Smooth muscle cell (in vitro differentiated cells): ENCODE data around the gene KRTAP10-11. TPM values are rescaled to one million over a fixed set of nuclear protein-coding genes. Genes with fewer than 3 reads are reported as not detected.

Experiments used
- DNase-seq: peaks from one replicate; lab custom pipeline; 2025; ENCODE audit not compliant: unreplicated experiment; lab: John Stamatoyannopoulos, UW
- H2AFZ ChIP-seq: fragments of 200-600 bp; sonication (generic); 2 replicates; pipeline ENCODE4 v1.6.0; 2016; ENCODE audit warnings: antibody characterized with exemption, low read depth, mild to moderate bottlenecking
- H3F3A ChIP-seq: fragments of 200-600 bp; sonication (generic); 2 replicates; pipeline ENCODE4 v1.6.0; 2017; ENCODE audit warnings: antibody characterized with exemption, low read depth
- H3K27ac ChIP-seq: fragments of 200-600 bp; sonication (generic); 2 replicates; pipeline ENCODE4 v1.5.1; 2016; ENCODE audit warnings: low read depth, mild to moderate bottlenecking
- H3K27me3 ChIP-seq: fragments of 200-600 bp; sonication (generic); 2 replicates; pipeline ENCODE4 v1.6.1; 2016; ENCODE audit warnings: low read depth, mild to moderate bottlenecking
- H3K36me3 ChIP-seq: fragments of 200-600 bp; sonication (generic); 2 replicates; pipeline ENCODE4 v1.5.1; 2016; ENCODE audit warnings: low read depth
- H3K4me1 ChIP-seq: fragments of 200-600 bp; sonication (generic); 2 replicates; pipeline ENCODE4 v1.5.1; 2016; ENCODE audit warnings: low read depth
- H3K4me2 ChIP-seq: fragments of 200-600 bp; sonication (generic); 2 replicates; pipeline ENCODE4 v1.6.0; 2016; ENCODE audit warnings: mild to moderate bottlenecking
- H3K4me3 ChIP-seq: fragments of 200-600 bp; sonication (generic); 2 replicates; pipeline ENCODE4 v1.5.1; 2016; ENCODE audit warnings: mild to moderate bottlenecking
- H3K79me2 ChIP-seq: fragments of 200-600 bp; sonication (generic); 2 replicates; pipeline ENCODE4 v1.6.0; 2016; ENCODE audit warnings: low read depth, mild to moderate bottlenecking
- H3K9ac ChIP-seq: fragments of 200-600 bp; sonication (generic); 2 replicates; pipeline ENCODE4 v1.6.0; 2016; ENCODE audit warnings: low read depth
- H3K9me3 ChIP-seq: fragments of 200-600 bp; sonication (generic); replicated peaks from 2 replicates; pipeline ENCODE4 v1.5.1; 2016; ENCODE audit warnings: low read depth
- H4K20me1 ChIP-seq: fragments of 200-600 bp; sonication (generic); 2 replicates; pipeline ENCODE4 v1.6.0; 2016; ENCODE audit warnings: low read depth
- WGBS: methylation state at CpG from one replicate; pipeline ENCODE4 v1.1.7; 2016; ENCODE audit warnings: low lambda C conversion rate; 5-methylcytosine and 5-hydroxymethylcytosine counted together
- polyA plus RNA-seq: library from polyadenylated mRNA; unstranded; fragments of >200 nt; fragmentation: Nextera tagmentation; extraction: Ambion mirVana; gene quantifications from 2 replicates; pipeline ENCODE4 v1.2.1, GENCODE V29; 2016
- total RNA-seq: library from RNA; depleted of rRNA; stranded (reverse); fragments of >200 nt; gene quantifications from 2 replicates; pipeline ENCODE4 v1.2.3, GENCODE V29; 2014
- TF ChIP-seq, protein P1 (sequence below): fragments of 200-600 bp; sonication (generic); IDR thresholded peaks from 2 replicates; pipeline ENCODE4 v1.5.1; 2017; ENCODE audit warnings: borderline replicate concordance, mild to moderate bottlenecking, antibody characterized with exemption; ENCODE audit not compliant: insufficient read depth, poor library complexity, severe bottlenecking

KRTAP10-11 gene
- total and polyA plus RNA-seq, 2 experiments from 2014 or later = not detected

- DNase-seq = no peak
- H3K4me1 ChIP-seq = no peaks in the 10 kb centered on the region
- no peak overlapping the region for H2AFZ ChIP-seq
- no peaks in the 10 kb centered on the region for H3F3A ChIP-seq
- no peaks in the 10 kb centered on the region for H3K9me3 ChIP-seq
- H3K4me3 ChIP-seq = no peak overlapping the region
- no peak overlapping the region for H3K27ac ChIP-seq
- TF ChIP-seq, protein P1, sequence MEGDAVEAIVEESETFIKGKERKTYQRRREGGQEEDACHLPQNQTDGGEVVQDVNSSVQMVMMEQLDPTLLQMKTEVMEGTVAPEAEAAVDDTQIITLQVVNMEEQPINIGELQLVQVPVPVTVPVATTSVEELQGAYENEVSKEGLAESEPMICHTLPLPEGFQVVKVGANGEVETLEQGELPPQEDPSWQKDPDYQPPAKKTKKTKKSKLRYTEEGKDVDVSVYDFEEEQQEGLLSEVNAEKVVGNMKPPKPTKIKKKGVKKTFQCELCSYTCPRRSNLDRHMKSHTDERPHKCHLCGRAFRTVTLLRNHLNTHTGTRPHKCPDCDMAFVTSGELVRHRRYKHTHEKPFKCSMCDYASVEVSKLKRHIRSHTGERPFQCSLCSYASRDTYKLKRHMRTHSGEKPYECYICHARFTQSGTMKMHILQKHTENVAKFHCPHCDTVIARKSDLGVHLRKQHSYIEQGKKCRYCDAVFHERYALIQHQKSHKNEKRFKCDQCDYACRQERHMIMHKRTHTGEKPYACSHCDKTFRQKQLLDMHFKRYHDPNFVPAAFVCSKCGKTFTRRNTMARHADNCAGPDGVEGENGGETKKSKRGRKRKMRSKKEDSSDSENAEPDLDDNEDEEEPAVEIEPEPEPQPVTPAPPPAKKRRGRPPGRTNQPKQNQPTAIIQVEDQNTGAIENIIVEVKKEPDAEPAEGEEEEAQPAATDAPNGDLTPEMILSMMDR = no peak
- H3K27me3 ChIP-seq = no peaks in the 10 kb centered on the region
- no peaks in the 10 kb centered on the region for H4K20me1 ChIP-seq
- no peaks in the 10 kb centered on the region for H3K36me3 ChIP-seq
- H3K9ac ChIP-seq = no peak overlapping the region
- 90% methylated on average over 3 of the region's 3 CpGs for WGBS
- H3K79me2 ChIP-seq = no peaks in the 10 kb centered on the region
- no peak overlapping the region for H3K4me2 ChIP-seq
Measured at GRCh38 chr21:44670642-44671432, 24.6 kb downstream of the KRTAP10-11 start.

- no peak for DNase-seq
- H3K4me2 ChIP-seq = no peak overlapping the region
- H3K9ac ChIP-seq = no peak overlapping the region
- no peaks in the 10 kb centered on the region for H3K9me3 ChIP-seq
- H3K79me2 ChIP-seq = no peaks in the 10 kb centered on the region
- no peaks in the 10 kb centered on the region for H3K36me3 ChIP-seq
- no peaks in the 10 kb centered on the region for H3K27me3 ChIP-seq
- no peak overlapping the region for H2AFZ ChIP-seq
- TF ChIP-seq, protein P1 = no peak
- H4K20me1 ChIP-seq = no peaks in the 10 kb centered on the region
- WGBS = 88% methylated on average over 1 of the region's 1 CpG
- no peak overlapping the region for H3K4me3 ChIP-seq
- no peaks in the 10 kb centered on the region for H3F3A ChIP-seq
- H3K27ac ChIP-seq = no peak overlapping the region
- H3K4me1 ChIP-seq = no peaks in the 10 kb centered on the region
Measured at GRCh38 chr21:44671911-44672310, 25.7 kb downstream of the KRTAP10-11 start.

DNA sequence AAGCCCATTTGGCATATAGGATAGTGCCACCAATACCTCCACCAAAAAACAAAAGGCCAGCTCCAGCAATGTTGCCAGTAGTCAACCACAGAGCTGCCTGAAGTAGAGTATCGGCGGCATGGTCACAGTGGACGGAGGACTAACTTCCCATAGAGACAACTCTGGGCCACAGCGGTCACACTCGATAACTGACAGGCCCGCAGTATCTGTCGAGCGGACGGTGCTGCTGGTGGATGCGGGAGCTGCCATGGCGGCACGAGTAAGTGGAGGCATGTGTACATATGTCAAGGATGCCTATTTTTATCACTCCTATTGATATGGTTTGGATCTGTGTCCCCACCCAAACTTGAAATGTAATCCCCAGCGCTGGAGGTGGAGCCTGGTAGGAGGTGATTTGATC is 31.7 kb downstream of the KRTAP10-11 start:
- H3K4me3 ChIP-seq = no peak overlapping the region
- H3K4me1 ChIP-seq = no peaks in the 10 kb centered on the region
- 96% methylated on average over 13 of the region's 13 CpGs for WGBS
- no peaks in the 10 kb centered on the region for H4K20me1 ChIP-seq
- H3K36me3 ChIP-seq = no peaks in the 10 kb centered on the region
- no peak overlapping the region for H3K4me2 ChIP-seq
- no peaks in the 10 kb centered on the region for H3F3A ChIP-seq
- no peak overlapping the region for H2AFZ ChIP-seq
- no peaks in the 10 kb centered on the region for H3K79me2 ChIP-seq
- no peaks in the 10 kb centered on the region for H3K9me3 ChIP-seq
- TF ChIP-seq, protein P1 = no peak
- no peak overlapping the region for H3K27ac ChIP-seq
- no peak for DNase-seq
- no peaks in the 10 kb centered on the region for H3K27me3 ChIP-seq
- H3K9ac ChIP-seq = no peak overlapping the region

GRCh38 chr21:44681152-44681551 is 34.9 kb downstream of the KRTAP10-11 start:
- Histone ChIP-seq H3K4me3 (no peak overlapping the region), H3K27me3 (no peaks in the 10 kb centered on the region), H3K4me2 (no peak overlapping the region), H3K36me3 (no peaks in the 10 kb centered on the region), H3K9me3 (no peaks in the 10 kb centered on the region), H2AFZ (no peak overlapping the region), H4K20me1 (no peaks in the 10 kb centered on the region), H3K4me1 (peaks cover 1% of the 10 kb centered on the region), H3K79me2 (no peaks in the 10 kb centered on the region), H3F3A (no peaks in the 10 kb centered on the region), H3K27ac (no peak overlapping the region), H3K9ac (no peak overlapping the region)
- TF ChIP-seq, protein P1 = no peak
- no peak for DNase-seq
- WGBS = 83% methylated on average over 11 of the region's 11 CpGs
